ENCODE results near the gene TTLL11.

- TF ChIP-seq USF2 (IDR thresholded peaks at IDR 0.05; ENCODE audit: low read length) (no peak), CTCF (IDR thresholded peaks at IDR 0.05; ENCODE audit: control extremely low read depth in 1 of 3, insufficient read depth in 1 of 3, low read depth in 1 of 3, low read length in 3 of 3) (no peak), MAFK (IDR thresholded peaks at IDR 0.05; ENCODE audit: low read depth, low read length) (no peak)
Observed at GRCh38 chr9:122121931-122122330, 28.8 kb upstream of the TTLL11 start.

Measured in H1 (cell line).